ENCODE data around the gene AASDHPPT. TPM values are rescaled to one million over a fixed set of nuclear protein-coding genes. Genes with fewer than 3 reads are reported as not detected.

Gene AASDHPPT
- total RNA-seq, 3 donors from 2014 or later, result 28.6 to 59.7 (median 36.4) TPM

- DNase-seq (ENCODE audit: low spot score in 2 of 2), result no peak
- H3K4me1 ChIP-seq, result no peaks in the 10 kb centered on the region
- H3K27me3 ChIP-seq, result no peaks in the 10 kb centered on the region
- H3K9me3 ChIP-seq, result no peaks in the 10 kb centered on the region
- H3K4me3 ChIP-seq, result no peak overlapping the region
- intact Hi-C loops (cut with DNase I; ENCODE audit: low total_unique reads), result no loop called here
- peaks cover 5% of the 10 kb centered on the region for H3K36me3 ChIP-seq
- no peak for TF ChIP-seq POLR2A (IDR thresholded peaks at IDR 0.05)
- TF ChIP-seq POLR2AphosphoS5 (IDR thresholded peaks at IDR 0.05), result no peak
- TF ChIP-seq CTCF (IDR thresholded peaks at IDR 0.05), result no peak
- H3K27ac ChIP-seq, result no peak overlapping the region
These were observed 15.0 kb downstream of the AASDHPPT start for GRCh38 chr11:106092446-106092845.

GRCh38 chr11:106098893-106099553 is 21.6 kb downstream of the AASDHPPT start:
- intact Hi-C loops (cut with DNase I; ENCODE audit: low total_unique reads), result no loop called here
- Histone ChIP-seq H3K4me3 (no peak overlapping the region), H3K4me1 (no peaks in the 10 kb centered on the region), H3K9me3 (no peaks in the 10 kb centered on the region), H3K36me3 (peaks cover 5% of the 10 kb centered on the region), H3K27ac (no peak overlapping the region), H3K27me3 (no peaks in the 10 kb centered on the region)
- TF ChIP-seq POLR2A (IDR thresholded peaks at IDR 0.05), result no peak
- no peak for TF ChIP-seq POLR2AphosphoS5 (IDR thresholded peaks at IDR 0.05)
- no peak for TF ChIP-seq CTCF (IDR thresholded peaks at IDR 0.05)
- no peak for DNase-seq (ENCODE audit: low spot score in 2 of 2)

- H3K27me3 ChIP-seq, result no peaks in the 10 kb centered on the region
- intact Hi-C loops (cut with DNase I; ENCODE audit: low total_unique reads), result no loop called here
These were observed 23.9 kb downstream of the AASDHPPT start for GRCh38 chr11:106101370-106101769.

GRCh38 chr11:106101819-106102218 is 24.4 kb downstream of the AASDHPPT start:
- DNase-seq (ENCODE audit: low spot score in 2 of 2), result no peak
- TF ChIP-seq POLR2A (IDR thresholded peaks at IDR 0.05) (no peak), CTCF (IDR thresholded peaks at IDR 0.05) (no peak), POLR2AphosphoS5 (IDR thresholded peaks at IDR 0.05) (no peak)
- intact Hi-C loops (cut with DNase I; ENCODE audit: low total_unique reads), result no loop called here

More at GRCh38 chr11:106101370-106101769, 23.9 kb downstream of the AASDHPPT start:
- Histone ChIP-seq H3K36me3 (no peaks in the 10 kb centered on the region), H3K4me1 (no peaks in the 10 kb centered on the region), H3K27ac (no peak overlapping the region), H3K4me3 (no peak overlapping the region), H3K9me3 (no peaks in the 10 kb centered on the region)
- TF ChIP-seq POLR2A (IDR thresholded peaks at IDR 0.05), result no peak
- TF ChIP-seq CTCF (IDR thresholded peaks at IDR 0.05), result no peak
- no peak for TF ChIP-seq POLR2AphosphoS5 (IDR thresholded peaks at IDR 0.05)
- no peak for DNase-seq (ENCODE audit: low spot score in 2 of 2)

GRCh38 chr11:106105986-106106385 is 28.5 kb downstream of the AASDHPPT start:
- DNase-seq (ENCODE audit: low spot score in 2 of 2), result no peak
- Histone ChIP-seq H3K4me1 (no peaks in the 10 kb centered on the region), H3K4me3 (no peak overlapping the region), H3K36me3 (no peaks in the 10 kb centered on the region), H3K27me3 (no peaks in the 10 kb centered on the region), H3K9me3 (no peaks in the 10 kb centered on the region), H3K27ac (no peak overlapping the region)
- intact Hi-C loops (cut with DNase I; ENCODE audit: low total_unique reads), result no loop called here
- TF ChIP-seq CTCF (IDR thresholded peaks at IDR 0.05) (no peak), POLR2A (IDR thresholded peaks at IDR 0.05) (no peak), POLR2AphosphoS5 (IDR thresholded peaks at IDR 0.05) (no peak)

More at GRCh38 chr11:106101819-106102218, 24.4 kb downstream of the AASDHPPT start:
- Histone ChIP-seq H3K9me3 (no peaks in the 10 kb centered on the region), H3K4me1 (no peaks in the 10 kb centered on the region), H3K27ac (no peak overlapping the region), H3K36me3 (no peaks in the 10 kb centered on the region), H3K4me3 (no peak overlapping the region), H3K27me3 (no peaks in the 10 kb centered on the region)

Data from breast epithelium (tissue), 4 donors.